Gastrocnemius medialis (tissue), 4 donors: ENCODE measurements around the gene ROR2. TPM values are rescaled to one million over a fixed set of nuclear protein-coding genes. Genes with fewer than 3 reads are reported as not detected.

Experiments used
- ATAC-seq, 2 donors: fragments of 150-250 bp; one replicate each; pipeline ENCODE4 v1.9.1; 2016
- DNase-seq, 2 donors: peaks; one replicate each; pipeline ENCODE4 v3.0.0-alpha.2; 2019
- H3K27ac ChIP-seq, 4 donors: fragments of 200-600 bp; sonication (generic); 1 replicate in 1 of 4; 2 replicates in 3 of 4; pipeline ENCODE4 v1.5.1; 2016 to 2018; ENCODE audit warnings: mild to moderate bottlenecking in 2 of 4, moderate library complexity in 1 of 4
- H3K27me3 ChIP-seq, 3 donors: fragments of 200-600 bp; sonication (generic) in 2 of 3; 1 replicate in 1 of 3; 2 replicates in 2 of 3; pipeline versions ENCODE4 v1.5.1 to v1.6.0; 2016 to 2019; ENCODE audit warnings: mild to moderate bottlenecking in 1 of 3, moderate library complexity in 1 of 3
- H3K36me3 ChIP-seq, 2 donors: fragments of 200-600 bp; sonication (generic) in 1 of 2; one replicate each; pipeline ENCODE4 v1.5.1; 2017 to 2018
- H3K4me1 ChIP-seq, 2 donors: fragments of 200-600 bp; sonication (generic) in 1 of 2; one replicate each; pipeline ENCODE4 v1.5.1; 2016 to 2017; ENCODE audit warnings: mild to moderate bottlenecking in 2 of 2
- H3K4me3 ChIP-seq, 4 donors: fragments of 200-600 bp; sonication (generic) in 3 of 4; 1 replicate in 1 of 4; 2 replicates in 3 of 4; pipeline ENCODE4 v1.5.1; 2016 to 2019; ENCODE audit warnings: mild to moderate bottlenecking in 2 of 4
- H3K9me3 ChIP-seq, 3 donors: fragments of 200-600 bp; sonication (generic) in 2 of 3; 1 replicate in 1 of 3; 2 replicates in 2 of 3; pipeline ENCODE4 v1.5.1; 2016 to 2019
- CTCF ChIP-seq, 5 experiments: fragments of 450-650 bp in 3 of 5; fragments of 200-600 bp in 2 of 5; sonication (generic) in 2 of 5; IDR thresholded peaks in 4 of 5; conservative IDR thresholded peaks in 1 of 5; 1 replicate in 4 of 5; 2 replicates in 1 of 5; pipeline ENCODE4 v1.5.1; 2016 to 2019; ENCODE audit warnings: antibody characterized with exemption in 5 of 5, mild to moderate bottlenecking in 3 of 5, moderate library complexity in 3 of 5
- POLR2A ChIP-seq, 2 donors: fragments of 450-650 bp; IDR thresholded peaks; one replicate each; pipeline ENCODE4 v1.6.1; 2017; ENCODE audit warnings: antibody characterized with exemption in 2 of 2, mild to moderate bottlenecking in 2 of 2, moderate library complexity in 2 of 2
- in situ Hi-C, 4 donors: fragments of 200-750 bp; cut with MboI; loops; one replicate each; pipeline versions ENCODE4 v1.15.0 to v1.8.0; 2017; ENCODE audit warnings: low sequenced_read_pairs in 4 of 4
- intact Hi-C: fragments of 100-400 bp; cut with DNase I; formaldehyde crosslinking; loops from one replicate; pipeline ENCODE4 v1.15.1; 2023; ENCODE audit warnings: low total_unique reads
- total RNA-seq, 4 donors: library from RNA; depleted of rRNA; stranded (reverse); fragments of >200 nt; gene quantifications; one replicate each; pipeline versions ENCODE4 v1.1.0 to v1.2.3, GENCODE V29; 2016

Gene ROR2
- total RNA-seq, 4 donors from 2014 or later = 0.15 to 1.2 (median 0.61) TPM

DNA sequence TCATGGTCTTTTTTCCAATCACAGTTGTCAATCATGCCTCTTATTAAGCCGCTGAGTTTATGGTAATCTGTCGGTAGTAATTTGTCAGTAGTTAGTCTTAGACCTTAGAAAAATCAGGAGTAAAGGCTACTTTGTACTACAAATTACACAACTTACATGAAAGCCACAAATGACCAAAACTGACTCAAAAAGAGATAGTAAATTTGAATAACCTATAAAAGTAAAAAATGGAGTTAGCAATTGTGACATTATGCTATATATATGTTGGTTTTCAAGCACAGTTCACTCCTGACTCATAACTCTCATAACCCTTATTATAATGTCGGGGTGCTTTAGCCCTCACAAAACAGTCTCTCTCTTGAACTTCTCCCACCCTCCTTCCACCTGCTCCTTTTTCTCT, 251.8 kb downstream of the ROR2 start:
- Histone ChIP-seq H3K27ac (no peak overlapping the region), H3K4me1 (no peaks in the 10 kb centered on the region), H3K9me3 (peaks cover 0 to 6% (median 0%) of the 10 kb centered on the region in 3 donors), H3K4me3 (no peak overlapping the region), H3K36me3 (no peaks in the 10 kb centered on the region), H3K27me3 (no peaks in the 10 kb centered on the region)
- DNase-seq (no peak), ATAC-seq (no peak)
- TF ChIP-seq CTCF (IDR thresholded peaks at IDR 0.05 in 4 of 5, conservative IDR thresholded peaks at IDR 0.05 in 1 of 5) (no peak), POLR2A (IDR thresholded peaks at IDR 0.05) (no peak)
- intact Hi-C loops = no loop called here
- in situ Hi-C loops = loop anchor here in 3 of 4 donors (25.0 kb wide), 2 partner anchors 661 to 786 kb away; no protein-coding TSS in a partner anchor

- H3K36me3 ChIP-seq = no peaks in the 10 kb centered on the region
- DNase-seq (no peak), ATAC-seq (no peak)
- no peak overlapping the region for H3K4me3 ChIP-seq
- in situ Hi-C loops = loop anchor here in 3 of 4 donors (25.0 kb wide), 2 partner anchors 660 to 785 kb away; no protein-coding TSS in a partner anchor
- intact Hi-C loops = no loop called here
- H3K9me3 ChIP-seq = peaks cover 0 to under 1% (median 0%) of the 10 kb centered on the region in 3 donors
- no peaks in the 10 kb centered on the region for H3K4me1 ChIP-seq
- no peak overlapping the region for H3K27ac ChIP-seq
- no peaks in the 10 kb centered on the region for H3K27me3 ChIP-seq
- TF ChIP-seq CTCF (IDR thresholded peaks at IDR 0.05 in 4 of 5, conservative IDR thresholded peaks at IDR 0.05 in 1 of 5) = no peak
- no peak for TF ChIP-seq POLR2A (IDR thresholded peaks at IDR 0.05)
These were observed 252.8 kb downstream of the ROR2 start for GRCh38 chr9:91697201-91697600.

DNA sequence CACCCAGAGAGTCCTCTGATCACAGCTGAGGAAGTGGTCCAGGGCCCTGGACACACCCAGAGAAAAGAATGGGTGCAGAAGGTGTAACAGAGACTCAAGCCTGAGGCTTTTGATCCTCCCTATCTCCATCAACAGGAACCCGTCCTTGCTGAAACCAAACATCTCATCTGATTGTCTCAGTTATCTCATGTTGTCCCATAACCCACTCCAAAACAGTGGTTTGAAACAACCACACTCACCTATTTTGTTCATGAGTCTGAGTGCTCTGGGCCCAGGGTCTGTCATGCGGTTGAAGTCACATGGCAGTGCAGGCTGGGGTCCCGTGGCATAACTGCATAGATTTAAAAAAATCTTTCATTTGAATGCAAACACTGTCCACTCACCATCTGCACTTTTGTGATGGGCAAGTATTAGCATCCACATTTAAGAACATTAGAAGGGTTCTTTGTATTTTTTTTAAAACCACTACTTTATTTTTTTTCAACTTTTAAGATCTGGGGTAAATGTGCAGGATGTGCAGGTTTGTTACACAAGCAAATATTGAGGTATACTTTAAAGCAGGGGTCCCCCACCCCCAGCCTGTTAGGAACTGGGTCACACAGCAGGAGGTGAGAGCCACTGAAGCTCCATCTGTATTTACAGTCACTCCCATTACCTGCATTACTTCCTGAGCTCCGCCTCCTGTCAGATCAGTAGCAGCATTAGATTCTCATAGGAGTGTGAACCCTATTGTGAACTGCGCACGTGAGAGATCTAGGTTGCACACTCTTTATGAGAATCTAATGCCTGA, 255.8 kb downstream of the ROR2 start:
- H3K4me3 ChIP-seq = no peak overlapping the region
- no peaks in the 10 kb centered on the region for H3K27me3 ChIP-seq
- DNase-seq (no peak), ATAC-seq (no peak)
- in situ Hi-C loops = loop anchor here in 3 of 4 donors (25.0 kb wide), 2 partner anchors 657 to 782 kb away; no protein-coding TSS in a partner anchor
- H3K4me1 ChIP-seq = no peaks in the 10 kb centered on the region
- no peaks in the 10 kb centered on the region for H3K36me3 ChIP-seq
- TF ChIP-seq POLR2A (IDR thresholded peaks at IDR 0.05) = no peak
- TF ChIP-seq CTCF (IDR thresholded peaks at IDR 0.05 in 4 of 5, conservative IDR thresholded peaks at IDR 0.05 in 1 of 5) = no peak
- intact Hi-C loops = no loop called here
- H3K9me3 ChIP-seq = no peaks in the 10 kb centered on the region
- H3K27ac ChIP-seq = no peak overlapping the region

GRCh38 chr9:91693226-91693625, 256.8 kb downstream of the ROR2 start:
- in situ Hi-C loops = loop anchor here in 3 of 4 donors (25.0 kb wide), 2 partner anchors 656 to 781 kb away; no protein-coding TSS in a partner anchor
- Histone ChIP-seq H3K9me3 (no peaks in the 10 kb centered on the region), H3K4me1 (no peaks in the 10 kb centered on the region), H3K4me3 (no peak overlapping the region), H3K27me3 (no peaks in the 10 kb centered on the region), H3K36me3 (no peaks in the 10 kb centered on the region), H3K27ac (no peak overlapping the region)
- no peak for DNase-seq
- no peak for TF ChIP-seq CTCF (IDR thresholded peaks at IDR 0.05 in 4 of 5, conservative IDR thresholded peaks at IDR 0.05 in 1 of 5)
- TF ChIP-seq POLR2A (IDR thresholded peaks at IDR 0.05) = no peak
- ATAC-seq = no peak
- intact Hi-C loops = no loop called here
